OCI-LY1 (cell line): ENCODE measurements around the gene S100A5.

Experiments used
- EZH2 ChIP-seq: fragments of 200-600 bp; sonication (generic), shearing (Covaris generic); IDR thresholded peaks from 2 replicates; pipeline ENCODE4 v1.8.0; 2017; ENCODE audit warnings: borderline replicate concordance, mixed run types, mild to moderate bottlenecking, antibody characterized with exemption, low read length, moderate library complexity, mixed read lengths
- TF ChIP-seq, protein P1 (sequence below): fragments of 200-600 bp; sonication (generic), shearing (Covaris generic); IDR thresholded peaks from 2 replicates; pipeline ENCODE4 v1.5.1; 2017; ENCODE audit warnings: mild to moderate bottlenecking, antibody characterized with exemption, low read length, moderate library complexity, mixed read lengths

DNA sequence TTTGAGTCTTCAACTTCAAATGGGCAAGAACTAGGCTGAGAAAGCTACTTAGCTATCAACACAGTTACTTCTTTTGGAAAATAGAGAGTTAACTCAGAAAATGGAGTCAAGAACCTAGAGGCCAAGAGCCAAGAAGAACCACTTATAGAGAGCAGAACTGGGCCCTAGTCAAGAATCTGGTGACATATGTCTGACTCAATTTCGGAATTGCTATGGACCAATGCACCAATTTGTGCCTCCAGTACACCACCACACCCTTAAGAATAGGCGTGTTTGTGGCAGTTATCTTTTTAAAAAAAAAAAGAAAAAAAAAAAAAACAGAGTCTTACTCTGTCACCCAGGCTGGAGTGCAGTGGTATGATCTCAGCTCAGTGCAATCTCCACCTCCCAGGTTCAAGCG is 17.1 kb upstream of the S100A5 start:
- TF ChIP-seq, protein P1, sequence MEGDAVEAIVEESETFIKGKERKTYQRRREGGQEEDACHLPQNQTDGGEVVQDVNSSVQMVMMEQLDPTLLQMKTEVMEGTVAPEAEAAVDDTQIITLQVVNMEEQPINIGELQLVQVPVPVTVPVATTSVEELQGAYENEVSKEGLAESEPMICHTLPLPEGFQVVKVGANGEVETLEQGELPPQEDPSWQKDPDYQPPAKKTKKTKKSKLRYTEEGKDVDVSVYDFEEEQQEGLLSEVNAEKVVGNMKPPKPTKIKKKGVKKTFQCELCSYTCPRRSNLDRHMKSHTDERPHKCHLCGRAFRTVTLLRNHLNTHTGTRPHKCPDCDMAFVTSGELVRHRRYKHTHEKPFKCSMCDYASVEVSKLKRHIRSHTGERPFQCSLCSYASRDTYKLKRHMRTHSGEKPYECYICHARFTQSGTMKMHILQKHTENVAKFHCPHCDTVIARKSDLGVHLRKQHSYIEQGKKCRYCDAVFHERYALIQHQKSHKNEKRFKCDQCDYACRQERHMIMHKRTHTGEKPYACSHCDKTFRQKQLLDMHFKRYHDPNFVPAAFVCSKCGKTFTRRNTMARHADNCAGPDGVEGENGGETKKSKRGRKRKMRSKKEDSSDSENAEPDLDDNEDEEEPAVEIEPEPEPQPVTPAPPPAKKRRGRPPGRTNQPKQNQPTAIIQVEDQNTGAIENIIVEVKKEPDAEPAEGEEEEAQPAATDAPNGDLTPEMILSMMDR, result no peak
- TF ChIP-seq EZH2, result no peak
